ENCODE measurements around the gene RPL37A.
"Not testable (repeated sequence)": the region's sequence is repeated elsewhere in the genome, so short reads cannot be mapped to it uniquely, and the experiment has no call there.

The RPL37A gene

GRCh38 chr2:216505133-216506106 is 6.8 kb downstream of the RPL37A start:
- Histone ChIP-seq H3K9ac (ENCODE audit: low read length) (no peak overlapping the region), H3K27ac (ENCODE audit: low read depth, low read length) (no peak overlapping the region), H3K36me3 (ENCODE audit: control insufficient read depth, insufficient read depth, low read length) (peaks cover 18% of the 10 kb centered on the region), H3K4me1 (ENCODE audit: control insufficient read depth, insufficient read depth, low read length) (peaks cover 2% of the 10 kb centered on the region), H3K27me3 (ENCODE audit: control insufficient read depth, insufficient read depth, low read length) (no peaks in the 10 kb centered on the region), H3K4me3 (ENCODE audit: low read length) (no peak overlapping the region)

GRCh38 chr2:216507220-216508160 is 8.8 kb downstream of the RPL37A start:
- peaks cover 6% of the 10 kb centered on the region for H3K36me3 ChIP-seq (ENCODE audit: control insufficient read depth, insufficient read depth, low read length)
- H3K4me3 ChIP-seq (ENCODE audit: low read length): no peak overlapping the region
- H3K9ac ChIP-seq (ENCODE audit: low read length): no peak overlapping the region
- peaks cover 2% of the 10 kb centered on the region for H3K4me1 ChIP-seq (ENCODE audit: control insufficient read depth, insufficient read depth, low read length)
- no peaks in the 10 kb centered on the region for H3K27me3 ChIP-seq (ENCODE audit: control insufficient read depth, insufficient read depth, low read length)
- no peak overlapping the region for H3K27ac ChIP-seq (ENCODE audit: low read depth, low read length)

- H3K4me1 ChIP-seq (ENCODE audit: control insufficient read depth, insufficient read depth, low read length): peaks cover 2% of the 10 kb centered on the region
- no peaks in the 10 kb centered on the region for H3K27me3 ChIP-seq (ENCODE audit: control insufficient read depth, insufficient read depth, low read length)
- no peaks in the 10 kb centered on the region for H3K36me3 ChIP-seq (ENCODE audit: control insufficient read depth, insufficient read depth, low read length)
- no peak overlapping the region for H3K4me3 ChIP-seq (ENCODE audit: low read length)
- H3K9ac ChIP-seq (ENCODE audit: low read length): no peak overlapping the region
- H3K27ac ChIP-seq (ENCODE audit: low read depth, low read length): no peak overlapping the region
These were observed 9.6 kb downstream of the RPL37A start for GRCh38 chr2:216508229-216508628.

GRCh38 chr2:216516730-216517350 is 18.2 kb downstream of the RPL37A start:
- H3K9ac ChIP-seq (ENCODE audit: low read length): no peak overlapping the region
- no peaks in the 10 kb centered on the region for H3K36me3 ChIP-seq (ENCODE audit: control insufficient read depth, insufficient read depth, low read length)

GRCh38 chr2:216517447-216518225 is 19.0 kb downstream of the RPL37A start:
- H3K4me3 ChIP-seq (ENCODE audit: low read length): no peak overlapping the region

More at GRCh38 chr2:216516730-216517350, 18.2 kb downstream of the RPL37A start:
- Histone ChIP-seq H3K4me3 (ENCODE audit: low read length) (no peak overlapping the region), H3K4me1 (ENCODE audit: control insufficient read depth, insufficient read depth, low read length) (no peaks in the 10 kb centered on the region), H3K27ac (ENCODE audit: low read depth, low read length) (no peak overlapping the region), H3K27me3 (ENCODE audit: control insufficient read depth, insufficient read depth, low read length) (no peaks in the 10 kb centered on the region)

GRCh38 chr2:216518566-216519119 is 20.0 kb downstream of the RPL37A start:
- not testable (repeated sequence) for H3K27me3 ChIP-seq (ENCODE audit: control insufficient read depth, insufficient read depth, low read length); H3K36me3 ChIP-seq (ENCODE audit: control insufficient read depth, insufficient read depth, low read length); H3K4me3 ChIP-seq (ENCODE audit: low read length); H3K27ac ChIP-seq (ENCODE audit: low read depth, low read length); H3K4me1 ChIP-seq (ENCODE audit: control insufficient read depth, insufficient read depth, low read length); H3K9ac ChIP-seq (ENCODE audit: low read length)

More at GRCh38 chr2:216517447-216518225, 19.0 kb downstream of the RPL37A start:
- H3K27me3 ChIP-seq (ENCODE audit: control insufficient read depth, insufficient read depth, low read length): no peaks in the 10 kb centered on the region
- no peaks in the 10 kb centered on the region for H3K36me3 ChIP-seq (ENCODE audit: control insufficient read depth, insufficient read depth, low read length)
- no peaks in the 10 kb centered on the region for H3K4me1 ChIP-seq (ENCODE audit: control insufficient read depth, insufficient read depth, low read length)
- no peak overlapping the region for H3K27ac ChIP-seq (ENCODE audit: low read depth, low read length)
- H3K9ac ChIP-seq (ENCODE audit: low read length): no peak overlapping the region

GRCh38 chr2:216519154-216519762 is 20.6 kb downstream of the RPL37A start:
- Histone ChIP-seq H3K9ac (ENCODE audit: low read length) (no peak overlapping the region), H3K27ac (ENCODE audit: low read depth, low read length) (no peak overlapping the region)

GRCh38 chr2:216520112-216520511 is 21.5 kb downstream of the RPL37A start:
- no peak overlapping the region for H3K4me3 ChIP-seq (ENCODE audit: low read length)
- H3K36me3 ChIP-seq (ENCODE audit: control insufficient read depth, insufficient read depth, low read length): no peaks in the 10 kb centered on the region
- no peaks in the 10 kb centered on the region for H3K27me3 ChIP-seq (ENCODE audit: control insufficient read depth, insufficient read depth, low read length)
- no peaks in the 10 kb centered on the region for H3K4me1 ChIP-seq (ENCODE audit: control insufficient read depth, insufficient read depth, low read length)
- H3K9ac ChIP-seq (ENCODE audit: low read length): no peak overlapping the region
- H3K27ac ChIP-seq (ENCODE audit: low read depth, low read length): no peak overlapping the region

More at GRCh38 chr2:216519154-216519762, 20.6 kb downstream of the RPL37A start:
- no peaks in the 10 kb centered on the region for H3K27me3 ChIP-seq (ENCODE audit: control insufficient read depth, insufficient read depth, low read length)
- no peaks in the 10 kb centered on the region for H3K36me3 ChIP-seq (ENCODE audit: control insufficient read depth, insufficient read depth, low read length)
- no peaks in the 10 kb centered on the region for H3K4me1 ChIP-seq (ENCODE audit: control insufficient read depth, insufficient read depth, low read length)
- no peak overlapping the region for H3K4me3 ChIP-seq (ENCODE audit: low read length)

- Histone ChIP-seq H3K27me3 (ENCODE audit: control insufficient read depth, insufficient read depth, low read length) (no peaks in the 10 kb centered on the region), H3K9ac (ENCODE audit: low read length) (no peak overlapping the region), H3K4me3 (ENCODE audit: low read length) (no peak overlapping the region), H3K36me3 (ENCODE audit: control insufficient read depth, insufficient read depth, low read length) (no peaks in the 10 kb centered on the region), H3K4me1 (ENCODE audit: control insufficient read depth, insufficient read depth, low read length) (no peaks in the 10 kb centered on the region), H3K27ac (ENCODE audit: low read depth, low read length) (no peak overlapping the region)
These were observed 24.4 kb downstream of the RPL37A start for GRCh38 chr2:216522892-216523502.

GRCh38 chr2:216525972-216526371 is 27.3 kb downstream of the RPL37A start:
- H3K27me3 ChIP-seq (ENCODE audit: control insufficient read depth, insufficient read depth, low read length): no peaks in the 10 kb centered on the region

GRCh38 chr2:216526939-216527338 is 28.3 kb downstream of the RPL37A start:
- no peak overlapping the region for H3K4me3 ChIP-seq (ENCODE audit: low read length)
- no peaks in the 10 kb centered on the region for H3K27me3 ChIP-seq (ENCODE audit: control insufficient read depth, insufficient read depth, low read length)
- H3K4me1 ChIP-seq (ENCODE audit: control insufficient read depth, insufficient read depth, low read length): no peaks in the 10 kb centered on the region
- H3K27ac ChIP-seq (ENCODE audit: low read depth, low read length): no peak overlapping the region
- H3K9ac ChIP-seq (ENCODE audit: low read length): no peak overlapping the region
- no peaks in the 10 kb centered on the region for H3K36me3 ChIP-seq (ENCODE audit: control insufficient read depth, insufficient read depth, low read length)

More at GRCh38 chr2:216525972-216526371, 27.3 kb downstream of the RPL37A start:
- H3K27ac ChIP-seq (ENCODE audit: low read depth, low read length): no peak overlapping the region
- H3K4me3 ChIP-seq (ENCODE audit: low read length): no peak overlapping the region
- no peaks in the 10 kb centered on the region for H3K4me1 ChIP-seq (ENCODE audit: control insufficient read depth, insufficient read depth, low read length)
- no peak overlapping the region for H3K9ac ChIP-seq (ENCODE audit: low read length)
- H3K36me3 ChIP-seq (ENCODE audit: control insufficient read depth, insufficient read depth, low read length): no peaks in the 10 kb centered on the region
